Activated naive CD8-positive, alpha-beta T cell treated with anti-CD3 and anti-CD28 coated beads for 36 hours (primary cell): ENCODE results near the gene ZNF71. TPM values are rescaled to one million over a fixed set of nuclear protein-coding genes. Genes with fewer than 3 reads are reported as not detected.
"Not testable (repeated sequence)": the region's sequence is repeated elsewhere in the genome, so short reads cannot be mapped to it uniquely, and the experiment has no call there.

Source experiments
- DNase-seq: peaks from one replicate; pipeline ENCODE4 v3.0.0; 2021
- H3K27ac Mint-ChIP-seq: one replicate; pipeline ENCODE4 v1.8.0; 2022; ENCODE audit warnings: mild to moderate bottlenecking, moderate library complexity, mixed read lengths
- H3K27me3 Mint-ChIP-seq: one replicate; pipeline ENCODE4 v1.8.0; 2022; ENCODE audit warnings: mild to moderate bottlenecking, mixed read lengths
- H3K36me3 Mint-ChIP-seq: one replicate; pipeline ENCODE4 v1.8.0; 2021; ENCODE audit warnings: mild to moderate bottlenecking, mixed read lengths
- H3K4me1 Mint-ChIP-seq: one replicate; pipeline ENCODE4 v1.8.0; 2021; ENCODE audit warnings: mixed read lengths
- H3K4me3 Mint-ChIP-seq: one replicate; pipeline ENCODE4 v1.8.0; 2022; ENCODE audit warnings: mild to moderate bottlenecking, moderate library complexity, mixed read lengths
- H3K9me3 Mint-ChIP-seq: one replicate; pipeline ENCODE4 v1.8.0; 2022; ENCODE audit warnings: mixed read lengths
- total RNA-seq, 2 experiments: library from RNA; stranded (reverse); gene quantifications; one replicate each; pipeline ENCODE4 v1.2.3, GENCODE V29; 2021

Gene ZNF71
- total RNA-seq, 2 experiments from 2014 or later, result 5.4 TPM

- peaks cover 8% of the 10 kb centered on the region for H3K36me3 Mint-ChIP-seq
- no peak for DNase-seq
- peaks cover 36% of the 10 kb centered on the region for H3K9me3 Mint-ChIP-seq
- H3K4me1 Mint-ChIP-seq, result no peaks in the 10 kb centered on the region
- no peaks in the 10 kb centered on the region for H3K27me3 Mint-ChIP-seq
- no peak overlapping the region for H3K4me3 Mint-ChIP-seq
- no peak overlapping the region for H3K27ac Mint-ChIP-seq
These were observed 59.0 kb downstream of the ZNF71 start for GRCh38 chr19:56654151-56654550.

- H3K4me1 Mint-ChIP-seq, result no peaks in the 10 kb centered on the region
- no peak overlapping the region for H3K27ac Mint-ChIP-seq
- H3K9me3 Mint-ChIP-seq, result peaks cover 20% of the 10 kb centered on the region
- H3K36me3 Mint-ChIP-seq, result peaks cover 44% of the 10 kb centered on the region
- no peaks in the 10 kb centered on the region for H3K27me3 Mint-ChIP-seq
- DNase-seq, result peak; percentile 19
- H3K4me3 Mint-ChIP-seq, result no peak overlapping the region
These were observed 65.4 kb downstream of the ZNF71 start for GRCh38 chr19:56660381-56661107.

DNA sequence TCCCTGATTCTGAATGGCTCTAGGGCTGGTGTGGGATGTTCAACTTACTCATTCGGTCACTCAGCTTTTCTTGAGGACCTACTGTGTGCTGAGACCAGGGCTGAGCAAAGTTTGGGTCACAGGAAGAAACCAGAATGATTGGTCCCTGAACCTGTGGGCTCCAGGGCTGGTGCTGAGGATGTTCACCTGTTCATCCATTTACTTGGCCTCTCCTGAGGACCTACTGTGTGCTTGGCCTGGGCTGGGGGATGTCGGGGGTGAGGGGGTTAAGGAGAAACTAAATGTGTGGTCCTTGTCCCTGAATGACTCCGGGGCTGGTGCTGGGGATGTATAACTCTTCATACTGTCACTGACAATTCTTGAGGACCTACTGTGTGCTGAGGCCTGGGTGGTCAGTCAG lies 66.1 kb downstream of the ZNF71 start:
- no peak overlapping the region for H3K4me3 Mint-ChIP-seq
- DNase-seq, result no peak
- no peaks in the 10 kb centered on the region for H3K4me1 Mint-ChIP-seq
- peaks cover 17% of the 10 kb centered on the region for H3K9me3 Mint-ChIP-seq
- H3K27ac Mint-ChIP-seq, result no peak overlapping the region
- H3K36me3 Mint-ChIP-seq, result peaks cover 49% of the 10 kb centered on the region
- no peaks in the 10 kb centered on the region for H3K27me3 Mint-ChIP-seq

GRCh38 chr19:56663931-56664500 lies 68.9 kb downstream of the ZNF71 start:
- DNase-seq, result no peak
- no peak overlapping the region for H3K4me3 Mint-ChIP-seq
- H3K27ac Mint-ChIP-seq, result no peak overlapping the region
- H3K4me1 Mint-ChIP-seq, result peaks cover 3% of the 10 kb centered on the region
- H3K9me3 Mint-ChIP-seq, result peaks cover 21% of the 10 kb centered on the region
- H3K27me3 Mint-ChIP-seq, result no peaks in the 10 kb centered on the region
- H3K36me3 Mint-ChIP-seq, result peaks cover 75% of the 10 kb centered on the region

GRCh38 chr19:56664511-56664910 lies 69.4 kb downstream of the ZNF71 start:
- H3K9me3 Mint-ChIP-seq, result peaks cover 18% of the 10 kb centered on the region
- peaks cover 74% of the 10 kb centered on the region for H3K36me3 Mint-ChIP-seq
- DNase-seq, result no peak
- H3K4me1 Mint-ChIP-seq, result peaks cover 5% of the 10 kb centered on the region
- no peak overlapping the region for H3K27ac Mint-ChIP-seq
- no peak overlapping the region for H3K4me3 Mint-ChIP-seq
- no peaks in the 10 kb centered on the region for H3K27me3 Mint-ChIP-seq

GRCh38 chr19:56667311-56667870 lies 72.3 kb downstream of the ZNF71 start:
- H3K27ac Mint-ChIP-seq, result no peak overlapping the region
- H3K27me3 Mint-ChIP-seq, result no peaks in the 10 kb centered on the region
- DNase-seq, result no peak
- peaks cover 11% of the 10 kb centered on the region for H3K4me1 Mint-ChIP-seq
- H3K36me3 Mint-ChIP-seq, result peaks cover 76% of the 10 kb centered on the region
- H3K4me3 Mint-ChIP-seq, result no peak overlapping the region
- H3K9me3 Mint-ChIP-seq, result peaks cover 12% of the 10 kb centered on the region

GRCh38 chr19:56668676-56669075 lies 73.6 kb downstream of the ZNF71 start:
- Mint-ChIP-seq H3K4me1 (peaks cover 11% of the 10 kb centered on the region), H3K4me3 (no peak overlapping the region), H3K9me3 (peaks cover 12% of the 10 kb centered on the region), H3K36me3 (peaks cover 65% of the 10 kb centered on the region), H3K27me3 (no peaks in the 10 kb centered on the region), H3K27ac (no peak overlapping the region)
- no peak for DNase-seq

DNA sequence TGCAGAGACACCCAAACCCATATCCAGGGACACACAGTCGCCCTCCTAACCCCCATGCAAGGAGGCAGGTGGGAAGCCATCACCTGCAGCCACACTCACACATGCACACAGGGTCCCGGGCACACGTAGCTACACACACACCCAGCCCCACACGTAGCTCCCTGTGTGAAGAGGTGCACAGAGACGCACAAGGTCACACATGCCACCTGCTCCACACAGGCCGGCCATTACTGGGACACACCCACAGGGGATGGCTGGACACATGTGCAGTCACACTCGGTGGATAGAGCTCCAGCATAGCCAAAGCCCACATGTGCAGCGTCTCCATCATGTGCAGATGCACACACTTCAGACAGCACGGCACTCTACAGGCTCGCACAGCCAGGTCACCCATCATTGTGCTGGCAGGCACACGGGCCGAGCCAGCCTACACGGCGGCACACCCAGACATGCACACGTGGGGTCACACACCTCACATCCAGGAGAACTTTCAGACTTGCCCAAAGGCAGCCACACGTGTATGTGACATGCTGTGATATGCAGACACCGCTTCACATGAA lies 75.4 kb downstream of the ZNF71 start:
- Mint-ChIP-seq H3K27me3 (no peaks in the 10 kb centered on the region), H3K4me1 (peaks cover 11% of the 10 kb centered on the region), H3K36me3 (peaks cover 49% of the 10 kb centered on the region), H3K4me3 (peak overlapping the region; percentile 92), H3K9me3 (peaks cover 12% of the 10 kb centered on the region), H3K27ac (peak overlapping the region; percentile 57)
- DNase-seq, result no peak

- DNase-seq, result no peak
- Mint-ChIP-seq H3K4me3 (peak overlapping the region; percentile 92), H3K27ac (peak overlapping the region; percentile 94), H3K4me1 (peaks cover 11% of the 10 kb centered on the region), H3K27me3 (no peaks in the 10 kb centered on the region), H3K36me3 (peaks cover 44% of the 10 kb centered on the region), H3K9me3 (peaks cover 12% of the 10 kb centered on the region)
These were observed 76.0 kb downstream of the ZNF71 start for GRCh38 chr19:56670961-56671612.

GRCh38 chr19:56671613-56671994 lies 76.5 kb downstream of the ZNF71 start, which contains the start of gene ZNF835:
Gene ZNF835, minus strand, starts transcription at chr19:56671757. Its CDS starts 6,559 bp downstream, at chr19:56665198.
- peaks cover 11% of the 10 kb centered on the region for H3K4me1 Mint-ChIP-seq
- no peaks in the 10 kb centered on the region for H3K27me3 Mint-ChIP-seq
- peak within 1 kb of the TSS; percentile 94 for H3K27ac Mint-ChIP-seq
- peak; percentile 91 for DNase-seq
- H3K9me3 Mint-ChIP-seq, result peaks cover 12% of the 10 kb centered on the region
- H3K36me3 Mint-ChIP-seq, result peaks cover 42% of the 10 kb centered on the region
- H3K4me3 Mint-ChIP-seq, result peak within 1 kb of the TSS; percentile 92

GRCh38 chr19:56672610-56673009 lies 77.5 kb downstream of the ZNF71 start:
- DNase-seq, H3K27ac Mint-ChIP-seq, H3K4me1 Mint-ChIP-seq, H3K27me3 Mint-ChIP-seq, H3K4me3 Mint-ChIP-seq: not testable (repeated sequence)
- H3K36me3 Mint-ChIP-seq, result peaks cover 38% of the 10 kb centered on the region
- peaks cover 12% of the 10 kb centered on the region for H3K9me3 Mint-ChIP-seq

Other genes starting within 250 kb of the ZNF71 start
- 1 to 10 TPM; 2.3 to 3.2 TPM for gene ZNF582, start 201.8 kb upstream of the ZNF71 start, total RNA-seq
- 1 to 10 TPM; 4.7 to 5.2 TPM for gene ZNF583, start 191.0 kb upstream of the ZNF71 start, total RNA-seq
- 1 to 10 TPM; 7.3 to 7.7 TPM for gene ZNF667, start 118.0 kb upstream of the ZNF71 start, total RNA-seq
- gene ZNF471, start 87.4 kb upstream of the ZNF71 start, total RNA-seq, result 1 to 10 TPM; 1.2 to 1.5 TPM
- gene ZFP28, start 56.4 kb upstream of the ZNF71 start, total RNA-seq, result 1 to 10 TPM; 4.3 to 5.7 TPM
- 1 to 10 TPM; 3.6 to 4.3 TPM for gene ZNF470, start 27.8 kb upstream of the ZNF71 start, total RNA-seq
- gene SMIM17, start 47.9 kb downstream of the ZNF71 start, total RNA-seq, result not detected
- 1 to 10 TPM; 5.0 to 5.2 TPM for gene ZNF835, start 76.5 kb downstream of the ZNF71 start, total RNA-seq
- under 1 TPM; 0.14 to 0.16 TPM for gene PEG3, start 245.4 kb downstream of the ZNF71 start, total RNA-seq
- not detected for gene ZIM2, start 245.4 kb downstream of the ZNF71 start, total RNA-seq